PFSK-1 (cell line): Measurements from ENCODE around the gene SNX17.

Experiments used
- FOXP2 ChIP-seq: optimal IDR thresholded peaks from 2 replicates; pipeline ENCODE3; 2011; ENCODE audit warnings: borderline replicate concordance, control low read depth, inconsistent platforms; ENCODE audit not compliant: insufficient read depth; ENCODE audit errors: extremely low read length, extremely low read depth
- POLR2AphosphoS5 ChIP-seq: IDR thresholded peaks from 2 replicates; pipeline ENCODE4 v1.6.1; 2012; ENCODE audit warnings: low read depth, mild to moderate bottlenecking, control low read depth, low read length, moderate library complexity
- SIN3A ChIP-seq: IDR thresholded peaks from 2 replicates; pipeline ENCODE4 v1.6.1; 2012; ENCODE audit warnings: mild to moderate bottlenecking, low read length, moderate library complexity, borderline replicate concordance; ENCODE audit not compliant: insufficient read depth
- TAF1 ChIP-seq: IDR thresholded peaks from 2 replicates; pipeline ENCODE4 v1.6.1; 2012; ENCODE audit warnings: low read length, control low read depth, borderline replicate concordance; ENCODE audit not compliant: insufficient read depth
- TF ChIP-seq, protein P1 (sequence below), 2 experiments: IDR thresholded peaks; 2 replicates each; pipeline versions ENCODE4 v1.6.1 to v1.8.0; 2011 to 2012; ENCODE audit warnings: low read depth in 2 of 2, low read length in 2 of 2, control low read depth in 1 of 2, inconsistent platforms in 1 of 2, mild to moderate bottlenecking in 1 of 2, moderate library complexity in 1 of 2; ENCODE audit not compliant: insufficient read depth in 1 of 2

The SNX17 gene

DNA sequence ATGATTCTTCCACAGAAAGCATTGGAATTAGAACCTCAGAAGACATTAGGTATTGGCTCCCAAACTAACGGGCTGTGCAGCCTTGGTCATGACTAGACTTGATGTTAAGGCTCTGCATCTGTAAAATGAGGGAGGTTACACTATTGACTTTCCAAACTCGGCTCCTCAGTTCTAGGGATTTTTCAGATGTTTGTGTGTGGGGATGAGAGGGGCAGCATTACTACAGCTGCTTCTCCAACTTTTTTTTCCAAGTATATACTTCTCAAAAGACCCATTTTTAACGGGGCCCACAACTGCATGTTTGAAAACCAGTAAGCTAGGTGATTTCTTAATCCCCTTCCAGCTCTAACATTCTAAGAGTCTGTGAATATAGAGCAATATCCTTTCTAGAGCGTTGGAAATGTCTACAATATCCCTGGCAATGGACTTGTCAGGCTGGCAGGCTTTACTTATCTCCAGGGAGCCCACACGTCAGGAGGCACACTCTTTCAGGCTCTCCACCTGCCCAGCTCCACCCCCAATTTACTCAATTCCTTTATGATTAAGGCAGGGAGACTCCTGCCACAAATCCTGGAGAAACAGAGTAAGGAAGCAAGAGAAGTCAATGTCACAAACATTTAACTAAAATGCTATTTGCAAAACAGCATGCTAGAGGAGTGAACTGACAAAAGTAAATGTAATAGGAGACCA lies 46.7 kb upstream of the SNX17 start:
- TF ChIP-seq, protein P1, sequence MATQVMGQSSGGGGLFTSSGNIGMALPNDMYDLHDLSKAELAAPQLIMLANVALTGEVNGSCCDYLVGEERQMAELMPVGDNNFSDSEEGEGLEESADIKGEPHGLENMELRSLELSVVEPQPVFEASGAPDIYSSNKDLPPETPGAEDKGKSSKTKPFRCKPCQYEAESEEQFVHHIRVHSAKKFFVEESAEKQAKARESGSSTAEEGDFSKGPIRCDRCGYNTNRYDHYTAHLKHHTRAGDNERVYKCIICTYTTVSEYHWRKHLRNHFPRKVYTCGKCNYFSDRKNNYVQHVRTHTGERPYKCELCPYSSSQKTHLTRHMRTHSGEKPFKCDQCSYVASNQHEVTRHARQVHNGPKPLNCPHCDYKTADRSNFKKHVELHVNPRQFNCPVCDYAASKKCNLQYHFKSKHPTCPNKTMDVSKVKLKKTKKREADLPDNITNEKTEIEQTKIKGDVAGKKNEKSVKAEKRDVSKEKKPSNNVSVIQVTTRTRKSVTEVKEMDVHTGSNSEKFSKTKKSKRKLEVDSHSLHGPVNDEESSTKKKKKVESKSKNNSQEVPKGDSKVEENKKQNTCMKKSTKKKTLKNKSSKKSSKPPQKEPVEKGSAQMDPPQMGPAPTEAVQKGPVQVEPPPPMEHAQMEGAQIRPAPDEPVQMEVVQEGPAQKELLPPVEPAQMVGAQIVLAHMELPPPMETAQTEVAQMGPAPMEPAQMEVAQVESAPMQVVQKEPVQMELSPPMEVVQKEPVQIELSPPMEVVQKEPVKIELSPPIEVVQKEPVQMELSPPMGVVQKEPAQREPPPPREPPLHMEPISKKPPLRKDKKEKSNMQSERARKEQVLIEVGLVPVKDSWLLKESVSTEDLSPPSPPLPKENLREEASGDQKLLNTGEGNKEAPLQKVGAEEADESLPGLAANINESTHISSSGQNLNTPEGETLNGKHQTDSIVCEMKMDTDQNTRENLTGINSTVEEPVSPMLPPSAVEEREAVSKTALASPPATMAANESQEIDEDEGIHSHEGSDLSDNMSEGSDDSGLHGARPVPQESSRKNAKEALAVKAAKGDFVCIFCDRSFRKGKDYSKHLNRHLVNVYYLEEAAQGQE (IDR thresholded peaks at IDR 0.05; ENCODE audit: insufficient read depth in 1 of 2, low read depth in 2 of 2, low read length in 2 of 2) = no peak
- no peak for TF ChIP-seq TAF1

DNA sequence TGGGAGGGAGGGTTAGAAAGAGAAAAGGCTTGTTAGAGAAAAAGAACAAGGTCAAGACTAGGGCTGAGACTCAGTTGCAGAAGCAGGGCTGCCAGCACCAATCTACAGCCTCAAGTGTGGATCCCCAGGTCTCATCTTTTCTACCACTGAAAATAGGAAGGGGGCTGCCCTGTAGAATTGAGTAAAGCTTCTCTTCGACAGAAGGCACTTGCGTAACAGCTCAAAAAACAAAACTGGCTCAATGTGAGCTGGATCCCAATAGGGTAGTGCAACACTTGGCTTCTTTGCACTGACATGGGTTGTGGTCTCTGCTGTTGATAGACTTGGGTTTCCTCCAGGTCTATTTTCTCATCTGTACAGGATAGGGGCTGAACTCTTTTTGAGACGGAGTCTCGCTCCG lies 45.7 kb upstream of the SNX17 start:
- TF ChIP-seq TAF1 (no peak), POLR2AphosphoS5 (peak; percentile 35; the same call in 1 of the 2 replicates), FOXP2 (no peak), SIN3A (no peak)
- TF ChIP-seq, protein P1 (IDR thresholded peaks at IDR 0.05; ENCODE audit: insufficient read depth in 1 of 2, low read depth in 2 of 2, low read length in 2 of 2) = no peak

GRCh38 chr2:27335311-27335710 lies 35.1 kb upstream of the SNX17 start:
- no peak for TF ChIP-seq TAF1
- no peak for TF ChIP-seq POLR2AphosphoS5
- TF ChIP-seq, protein P1 (IDR thresholded peaks at IDR 0.05; ENCODE audit: insufficient read depth in 1 of 2, low read depth in 2 of 2, low read length in 2 of 2) = no peak
- no peak for TF ChIP-seq SIN3A
- no peak for TF ChIP-seq FOXP2

DNA sequence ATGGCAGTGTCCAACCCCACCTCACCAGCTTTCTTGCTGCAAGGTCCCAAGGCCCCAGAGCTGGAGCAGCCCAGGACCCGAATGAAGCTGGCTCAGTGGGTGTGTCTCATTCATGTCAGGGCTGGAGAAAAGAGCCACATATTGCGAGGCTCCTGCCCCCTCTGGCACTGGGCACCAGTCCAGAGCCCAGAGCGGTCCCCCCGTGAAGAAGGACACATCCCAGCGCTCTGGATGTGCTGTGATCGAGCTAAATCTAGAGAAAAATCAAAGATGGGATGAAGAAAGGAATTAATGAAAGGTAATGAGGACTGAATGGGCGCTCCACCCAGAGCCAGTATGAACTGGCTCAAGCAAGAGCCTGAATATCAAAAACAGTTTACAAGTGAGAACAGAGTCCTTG lies 34.2 kb upstream of the SNX17 start:
- TF ChIP-seq FOXP2 (no peak), POLR2AphosphoS5 (no peak), TAF1 (no peak), SIN3A (no peak)
- TF ChIP-seq, protein P1 (IDR thresholded peaks at IDR 0.05; ENCODE audit: insufficient read depth in 1 of 2, low read depth in 2 of 2, low read length in 2 of 2) = no peak

GRCh38 chr2:27347641-27348040 lies 22.8 kb upstream of the SNX17 start:
- TF ChIP-seq POLR2AphosphoS5 (no peak), FOXP2 (no peak), TAF1 (no peak), SIN3A (no peak)
- TF ChIP-seq, protein P1 (IDR thresholded peaks at IDR 0.05; ENCODE audit: insufficient read depth in 1 of 2, low read depth in 2 of 2, low read length in 2 of 2) = no peak
